ENCODE measurements around the gene TM4SF1.

DNA sequence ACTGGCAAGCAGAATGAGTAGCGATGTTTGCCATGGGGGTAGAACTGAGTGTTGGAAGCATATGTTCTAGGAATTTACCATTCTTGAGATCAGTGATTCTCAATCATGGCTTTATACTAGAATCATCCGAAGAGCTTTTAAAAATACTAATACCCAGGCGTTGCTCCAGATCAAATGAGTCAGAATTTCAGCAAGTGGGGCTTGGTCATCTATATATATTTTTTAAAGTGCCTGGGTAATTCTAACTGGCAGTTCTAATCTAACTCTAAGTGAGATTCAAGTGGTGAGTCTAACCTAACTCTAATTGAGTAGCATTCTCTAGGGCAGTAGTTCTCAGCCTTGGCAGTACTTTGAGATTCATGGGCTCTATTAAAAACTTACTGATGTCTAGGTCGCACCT lies 20.8 kb downstream of the TM4SF1 start:
- TF ChIP-seq POLR2A (IDR thresholded peaks at IDR 0.05) (no peak), POLR2AphosphoS5 (IDR thresholded peaks at IDR 0.05) (no peak)

All from suprapubic skin (tissue), 4 donors.